ENCODE results near the gene COMMD1.
A peak's percentile ranks its signal among the peaks of the same experiment; 100 is the strongest.
"Not testable (repeated sequence)": the region's sequence is repeated elsewhere in the genome, so short reads cannot be mapped to it uniquely, and the experiment has no call there.

COMMD1 gene

GRCh38 chr2:62142054-62142453, 236.6 kb downstream of the COMMD1 start:
- DNase-seq (ENCODE audit: low read depth): no peak

DNA sequence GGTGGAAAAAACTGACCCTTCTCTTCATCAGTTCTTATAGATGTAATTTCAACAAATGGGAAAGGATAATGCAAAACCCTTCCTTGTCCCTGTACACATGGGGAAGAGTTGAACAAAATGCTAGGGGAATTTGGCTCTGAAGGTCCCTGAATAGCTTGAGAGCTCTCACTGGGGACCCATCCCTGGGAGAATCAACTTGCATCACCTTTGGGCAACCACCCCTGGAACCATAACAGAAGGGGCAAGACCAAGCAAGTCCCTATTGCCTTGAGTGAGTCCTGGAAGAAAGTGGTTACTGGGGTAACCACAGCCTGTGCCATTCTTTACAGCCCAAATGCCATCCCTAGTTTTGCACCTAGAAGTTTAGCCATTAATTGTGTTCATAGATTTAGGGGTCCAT, 238.2 kb downstream of the COMMD1 start:
- no peak for DNase-seq (ENCODE audit: low read depth)

DNA sequence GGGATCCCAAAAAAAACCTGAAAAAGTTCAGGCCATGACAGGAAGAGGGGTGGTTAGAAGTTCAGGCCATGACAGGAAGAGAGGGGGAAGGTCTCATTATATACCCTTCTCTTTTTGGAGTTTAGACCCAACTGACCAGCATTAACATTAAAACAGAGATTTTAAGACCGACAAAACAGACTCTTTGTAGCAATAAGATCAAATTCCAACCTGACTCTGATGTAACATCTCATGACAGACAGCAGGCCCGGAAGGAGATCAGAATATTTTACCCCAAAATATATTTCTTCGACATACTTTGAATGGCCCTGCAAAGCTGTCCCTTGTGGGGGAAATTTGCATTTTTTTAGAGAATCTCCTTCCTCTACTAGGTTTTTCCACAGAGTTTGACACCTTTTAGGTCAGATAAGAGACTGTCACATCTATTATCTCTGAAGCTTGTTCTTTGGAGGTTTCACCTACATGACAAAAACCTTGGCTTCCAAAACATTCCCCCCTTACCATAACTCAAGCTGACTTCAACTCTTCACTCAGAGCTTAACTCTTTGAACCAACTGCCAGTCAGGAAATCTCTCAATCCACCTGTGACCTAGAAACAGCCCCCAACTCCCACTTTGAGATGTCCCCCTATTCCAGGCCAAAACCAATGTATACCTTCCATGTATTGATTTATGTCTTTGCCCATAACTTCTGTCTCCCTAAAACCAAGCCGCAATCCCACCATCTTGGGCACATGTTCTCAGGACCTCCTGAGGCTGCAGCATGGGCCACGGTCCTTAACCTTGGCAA, 239.4 kb downstream of the COMMD1 start:
- no peak for DNase-seq (ENCODE audit: low read depth)

DNA sequence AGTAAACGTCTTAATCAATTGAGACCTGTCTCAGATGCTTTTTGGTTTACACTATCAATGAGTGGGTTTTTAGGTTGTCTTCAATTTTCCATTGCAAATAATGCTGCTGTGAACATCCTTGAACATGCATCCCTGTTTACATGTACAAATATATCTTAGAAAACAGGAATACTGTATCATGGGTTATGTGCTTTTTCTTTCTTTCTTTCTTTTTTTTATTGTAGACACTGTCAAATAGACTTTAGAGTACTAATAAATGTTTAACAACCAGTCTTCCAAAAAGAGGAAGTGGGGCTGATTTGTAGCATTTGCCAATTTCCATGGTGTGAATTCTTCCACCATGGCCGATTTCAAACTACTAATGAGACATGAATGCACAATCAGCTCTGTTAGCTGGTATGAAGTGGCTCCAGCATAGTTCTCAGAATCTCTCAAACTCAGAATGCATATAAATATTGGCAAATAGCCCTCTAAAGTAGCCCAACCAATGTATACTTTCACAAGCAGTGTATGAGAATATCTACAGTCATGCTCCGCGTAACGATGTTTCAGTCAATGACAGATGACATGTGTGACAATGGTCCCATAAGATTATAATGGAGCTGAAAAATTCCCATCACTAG, 240.1 kb downstream of the COMMD1 start:
- no peak for DNase-seq (ENCODE audit: low read depth)

- not testable (repeated sequence) for DNase-seq (ENCODE audit: low read depth)
These were observed 241.3 kb downstream of the COMMD1 start for GRCh38 chr2:62146790-62147189.

DNA sequence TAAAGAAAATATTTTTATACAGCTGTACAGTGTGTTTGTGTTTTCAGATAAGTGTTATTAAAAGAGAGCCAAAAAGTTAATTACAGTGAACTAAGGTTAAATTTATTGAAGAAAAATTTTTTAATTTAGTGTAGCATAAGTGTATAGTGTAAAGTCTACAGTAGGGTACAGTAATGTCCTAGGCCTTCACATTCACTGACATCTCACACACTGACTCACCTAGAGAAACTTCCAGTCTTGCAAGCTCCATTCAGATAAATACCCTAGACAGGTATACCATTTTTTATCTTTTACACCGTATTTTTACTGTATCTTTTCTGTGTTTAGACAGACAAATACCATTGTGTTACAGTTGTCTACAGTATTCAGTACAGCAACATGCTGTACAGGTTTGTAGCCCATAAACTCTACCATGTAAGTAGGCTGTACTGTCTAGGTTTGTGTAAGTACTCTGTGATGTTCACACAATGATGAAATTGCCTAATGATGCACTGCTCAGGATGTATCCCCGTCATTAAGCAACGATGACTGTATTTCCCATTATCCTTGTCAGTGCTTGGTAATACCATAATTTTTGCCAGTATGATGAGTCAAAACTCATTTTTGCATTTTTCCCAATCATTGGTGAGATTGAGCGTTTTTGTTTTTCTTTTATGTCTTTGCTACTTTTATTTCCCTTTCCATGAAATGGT, 242.3 kb downstream of the COMMD1 start:
- DNase-seq (ENCODE audit: low read depth): no peak

GRCh38 chr2:62149708-62150107, 244.2 kb downstream of the COMMD1 start:
- peak; percentile 35 for DNase-seq (ENCODE audit: low read depth)

DNA sequence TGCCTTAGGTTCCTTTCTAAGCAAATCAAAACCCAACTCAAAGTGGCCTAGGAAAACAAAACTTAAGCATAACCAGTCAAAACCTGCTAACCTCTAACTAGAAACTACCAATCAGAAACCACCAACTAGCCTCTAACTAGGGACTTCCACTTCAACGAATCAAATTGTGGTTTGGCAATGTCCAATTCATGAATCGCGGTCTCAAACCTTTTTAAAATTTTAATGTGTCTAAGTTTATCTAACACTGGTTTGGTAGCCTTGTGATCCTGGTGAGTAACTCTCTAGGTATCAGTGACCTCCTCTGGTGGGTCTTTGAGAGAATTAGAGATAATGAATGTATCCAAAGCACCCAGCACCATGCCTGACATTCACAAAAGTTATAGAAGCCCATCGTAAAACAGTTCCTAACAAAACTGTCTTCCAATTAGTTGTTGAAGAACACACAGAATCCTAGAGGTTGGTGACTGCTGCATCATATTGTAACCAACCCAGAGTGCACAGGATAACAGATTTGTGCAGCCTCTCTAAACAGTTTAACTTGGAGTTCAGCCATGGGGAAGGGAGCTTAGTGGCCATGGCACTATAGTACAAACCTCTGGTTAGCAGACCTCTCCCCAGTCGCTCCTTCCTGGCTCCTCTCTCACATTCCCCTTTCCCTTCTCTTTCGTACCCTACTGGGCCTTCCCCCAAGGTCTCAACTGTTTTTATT, 245.3 kb downstream of the COMMD1 start:
- no peak for DNase-seq (ENCODE audit: low read depth)

GRCh38 chr2:62151306-62151638, 245.8 kb downstream of the COMMD1 start:
- DNase-seq (ENCODE audit: low read depth): no peak

DNA sequence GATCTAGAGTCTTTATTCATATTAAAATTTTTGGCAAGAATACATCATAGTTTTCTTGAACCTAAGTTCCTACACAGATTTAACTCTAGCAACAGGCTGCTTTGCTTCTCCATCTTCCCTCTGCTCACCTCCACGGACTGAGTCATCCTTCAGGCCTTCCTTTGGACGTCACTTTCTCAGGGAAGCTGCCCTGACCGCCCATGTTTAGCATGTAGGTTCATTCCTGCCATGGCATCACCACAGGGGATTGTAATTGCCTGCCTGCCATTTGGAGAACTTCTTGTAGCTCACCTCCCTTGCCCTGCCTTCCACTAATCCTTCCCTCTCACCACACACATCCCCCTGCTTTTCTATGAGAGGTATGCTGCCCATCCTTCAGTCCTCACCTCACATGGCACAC, 246.5 kb downstream of the COMMD1 start:
- DNase-seq (ENCODE audit: low read depth): no peak

GRCh38 chr2:62156861-62157496, 251.5 kb downstream of the COMMD1 start:
- DNase-seq (ENCODE audit: low read depth): no peak

GRCh38 chr2:62158444-62159121, 253.1 kb downstream of the COMMD1 start:
- no peak for DNase-seq (ENCODE audit: low read depth)

- DNase-seq (ENCODE audit: low read depth): not testable (repeated sequence)
These were observed 255.2 kb downstream of the COMMD1 start for GRCh38 chr2:62160691-62161090.

DNA sequence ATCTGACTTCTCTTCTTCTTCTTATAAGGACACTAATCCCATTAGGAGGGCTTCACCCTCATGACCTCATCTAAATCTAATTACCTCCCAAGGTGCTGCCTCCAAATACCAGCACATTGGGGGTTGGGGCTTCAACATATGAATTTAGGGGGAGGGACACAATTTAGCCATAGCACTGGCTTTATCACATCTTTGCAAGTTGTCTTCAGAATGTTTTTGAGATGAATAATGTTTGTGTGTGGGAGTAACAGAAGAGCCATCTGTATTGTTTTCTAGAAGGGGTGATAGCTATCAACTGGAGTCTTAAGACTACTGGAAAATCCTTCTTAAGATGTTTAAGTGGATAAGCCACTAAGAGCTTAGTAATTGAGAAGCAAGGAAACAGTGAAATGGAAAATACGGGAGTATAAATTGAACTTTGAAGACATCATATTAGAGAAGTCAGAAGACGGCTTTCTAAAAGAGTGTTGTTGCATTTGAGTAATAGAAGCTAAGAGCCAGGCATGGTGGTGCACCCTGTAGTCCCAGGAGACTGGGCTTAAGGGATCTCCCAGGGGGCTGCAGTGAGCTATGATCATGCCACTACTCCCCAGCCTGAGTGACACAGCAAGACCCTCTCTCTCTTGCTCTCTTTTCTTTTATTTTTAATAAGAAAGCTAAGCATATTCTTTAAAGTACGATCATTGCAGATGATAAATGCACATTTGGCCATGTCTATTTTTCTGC, 257.8 kb downstream of the COMMD1 start:
- no peak for DNase-seq (ENCODE audit: low read depth)

DNA sequence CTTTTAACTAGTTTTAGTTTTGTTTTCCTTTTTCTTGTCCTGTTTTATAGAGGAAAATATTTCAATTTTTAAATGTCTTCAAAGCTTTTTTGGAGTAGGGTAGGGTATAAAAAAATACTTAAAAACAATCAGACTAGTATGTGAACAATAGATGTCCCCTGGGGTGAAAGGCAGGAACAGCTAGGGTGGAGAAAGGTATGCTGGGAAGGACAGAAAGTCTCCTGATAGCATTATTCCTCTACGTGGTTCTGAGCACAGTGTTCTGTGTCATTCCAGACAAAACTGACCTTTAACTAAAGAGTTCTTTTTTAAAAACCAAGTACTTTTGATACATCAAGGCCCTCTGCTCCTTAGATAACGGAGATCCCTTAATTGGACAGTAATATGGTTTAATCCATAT, 258.4 kb downstream of the COMMD1 start:
- no peak for DNase-seq (ENCODE audit: low read depth)

- no peak for DNase-seq (ENCODE audit: low read depth)
These were observed 270.3 kb downstream of the COMMD1 start for GRCh38 chr2:62175728-62176127.

GRCh38 chr2:62176801-62177200, 271.3 kb downstream of the COMMD1 start:
- DNase-seq (ENCODE audit: low read depth): no peak

- no peak for DNase-seq (ENCODE audit: low read depth)
These were observed 272.0 kb downstream of the COMMD1 start for GRCh38 chr2:62177392-62178049.

DNA sequence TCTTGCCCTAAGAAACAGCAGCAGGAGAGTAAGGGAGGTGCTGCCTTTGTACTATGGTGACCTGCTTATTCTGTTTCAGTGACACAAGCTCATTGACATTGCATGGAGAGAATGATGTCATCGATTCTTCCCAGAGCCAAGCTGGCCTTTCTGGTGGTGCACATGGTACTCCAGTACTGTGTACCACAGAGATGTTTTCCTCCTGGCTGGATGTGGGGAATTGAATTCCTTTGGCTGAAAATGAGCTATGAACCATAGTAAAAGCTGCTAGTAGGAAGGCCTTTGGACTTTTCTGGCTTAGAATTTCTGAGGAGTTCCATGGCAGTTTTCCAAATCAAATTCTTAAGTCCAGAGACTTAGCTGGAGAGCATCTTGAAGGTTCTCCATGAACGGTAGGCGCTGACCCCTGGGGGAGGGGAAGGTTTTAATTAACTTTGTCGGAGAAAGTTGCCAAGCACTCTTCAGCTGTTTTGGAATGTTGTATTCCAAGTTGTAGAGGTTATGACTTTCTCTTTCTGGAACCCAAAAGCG, 273.3 kb downstream of the COMMD1 start:
- no peak for DNase-seq (ENCODE audit: low read depth)

DNA sequence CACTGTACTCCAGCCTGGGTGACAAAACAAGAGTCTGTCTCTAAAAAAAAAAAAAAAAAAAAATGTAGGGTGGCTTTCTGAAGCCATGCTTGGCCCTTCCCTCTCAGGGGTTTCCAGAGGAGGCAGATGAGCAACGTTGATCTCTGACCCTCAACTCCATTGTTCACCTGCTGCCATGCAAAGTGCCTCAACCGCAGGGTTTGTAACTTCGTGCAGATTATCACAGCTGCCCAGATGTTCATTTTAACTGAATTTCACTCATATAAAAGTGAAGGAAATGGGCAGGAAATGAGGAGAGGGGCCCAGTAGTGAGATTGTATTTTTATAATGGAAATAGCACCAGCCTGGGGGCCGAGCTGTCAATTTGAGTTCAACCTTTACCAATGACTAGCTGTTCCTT, 275.5 kb downstream of the COMMD1 start:
- DNase-seq (ENCODE audit: low read depth): no peak
